BLaER1 (cell line): ENCODE data around the gene P2RY11.

ENCODE experiments used
- H3K27ac ChIP-seq: shearing (Covaris generic); formaldehyde crosslinking; 2 replicates; pipeline ENCODE4 v1.8.1; 2022
- H3K27me3 ChIP-seq: shearing (Covaris generic); formaldehyde crosslinking; 2 replicates; pipeline ENCODE4 v1.8.1; 2022
- H3K36me3 ChIP-seq: shearing (Covaris generic); formaldehyde crosslinking; 2 replicates; pipeline ENCODE4 v1.8.1; 2022
- H3K4me1 ChIP-seq: shearing (Covaris generic); formaldehyde crosslinking; 2 replicates; pipeline ENCODE4 v1.8.1; 2022
- H3K4me2 ChIP-seq: shearing (Covaris generic); formaldehyde crosslinking; 2 replicates; pipeline ENCODE4 v1.8.1; 2022
- H3K4me3 ChIP-seq: shearing (Covaris generic); formaldehyde crosslinking; 2 replicates; pipeline ENCODE4 v1.8.1; 2022
- H3K9ac ChIP-seq: shearing (Covaris generic); formaldehyde crosslinking; 2 replicates; pipeline ENCODE4 v1.8.1; 2022
- H3K9me3 ChIP-seq: shearing (Covaris generic); formaldehyde crosslinking; 2 replicates; pipeline ENCODE4 v1.8.1; 2022
- H4K20me1 ChIP-seq: shearing (Covaris generic); formaldehyde crosslinking; 2 replicates; pipeline ENCODE4 v1.8.1; 2022
- Cebpa-rat ChIP-seq: shearing (Covaris generic); IDR thresholded peaks from 2 replicates; pipeline ENCODE4 v1.8.1; 2022

Gene P2RY11

GRCh38 chr19:10112895-10113591 lies 1.6 kb downstream of the P2RY11 start:
- Histone ChIP-seq H3K9me3 (no peaks in the 10 kb centered on the region), H3K36me3 (peaks cover 84% of the 10 kb centered on the region), H3K27ac (peak overlapping the region; percentile 92), H3K9ac (peak overlapping the region; percentile 80), H3K4me1 (peaks cover 93% of the 10 kb centered on the region), H4K20me1 (peaks cover 60% of the 10 kb centered on the region), H3K4me3 (peak overlapping the region; percentile 62), H3K27me3 (no peaks in the 10 kb centered on the region), H3K4me2 (peak overlapping the region; percentile 97)
- TF ChIP-seq Cebpa-rat, result no peak

- peaks cover 66% of the 10 kb centered on the region for H4K20me1 ChIP-seq
- H3K4me3 ChIP-seq, result peak overlapping the region; percentile 62; the same call in 1 of the 2 replicates
- H3K36me3 ChIP-seq, result peaks cover 84% of the 10 kb centered on the region
- peak overlapping the region; percentile 80 for H3K9ac ChIP-seq
- H3K9me3 ChIP-seq, result no peaks in the 10 kb centered on the region
- H3K4me2 ChIP-seq, result peak overlapping the region; percentile 97
- no peaks in the 10 kb centered on the region for H3K27me3 ChIP-seq
- TF ChIP-seq Cebpa-rat, result no peak
- H3K4me1 ChIP-seq, result peaks cover 93% of the 10 kb centered on the region
- peak overlapping the region; percentile 92 for H3K27ac ChIP-seq
These were observed 2.1 kb downstream of the P2RY11 start for GRCh38 chr19:10113592-10113963.

GRCh38 chr19:10113964-10114650 lies 2.6 kb downstream of the P2RY11 start:
- H3K9ac ChIP-seq, result no peak overlapping the region
- peak overlapping the region; percentile 97 for H3K4me2 ChIP-seq
- H3K27me3 ChIP-seq, result no peaks in the 10 kb centered on the region
- H3K27ac ChIP-seq, result 0 out of 2 replicates have a peak overlapping the region, but pooled peaks have one; percentile 92
- peaks cover 93% of the 10 kb centered on the region for H3K4me1 ChIP-seq
- no peaks in the 10 kb centered on the region for H3K9me3 ChIP-seq
- H3K4me3 ChIP-seq, result no peak overlapping the region
- H3K36me3 ChIP-seq, result peaks cover 82% of the 10 kb centered on the region
- peaks cover 71% of the 10 kb centered on the region for H4K20me1 ChIP-seq
- TF ChIP-seq Cebpa-rat, result no peak

- H3K36me3 ChIP-seq, result peaks cover 75% of the 10 kb centered on the region
- H4K20me1 ChIP-seq, result peaks cover 74% of the 10 kb centered on the region
- peak overlapping the region; percentile 99; the same call in 1 of the 2 replicates for H3K4me2 ChIP-seq
- 0 out of 2 replicates have a peak overlapping the region, but pooled peaks have one; percentile 9 for H3K27ac ChIP-seq
- peaks cover 86% of the 10 kb centered on the region for H3K4me1 ChIP-seq
- no peaks in the 10 kb centered on the region for H3K27me3 ChIP-seq
- no peak for TF ChIP-seq Cebpa-rat
- H3K9me3 ChIP-seq, result no peaks in the 10 kb centered on the region
- no peak overlapping the region for H3K4me3 ChIP-seq
- H3K9ac ChIP-seq, result no peak overlapping the region
These were observed 3.3 kb downstream of the P2RY11 start for GRCh38 chr19:10114651-10115391.

- H3K9me3 ChIP-seq, result no peaks in the 10 kb centered on the region
- H4K20me1 ChIP-seq, result peaks cover 74% of the 10 kb centered on the region
- no peak overlapping the region for H3K27ac ChIP-seq
- no peaks in the 10 kb centered on the region for H3K27me3 ChIP-seq
- peak overlapping the region; percentile 99; the same call in 1 of the 2 replicates for H3K4me2 ChIP-seq
- H3K4me1 ChIP-seq, result peaks cover 86% of the 10 kb centered on the region
- H3K36me3 ChIP-seq, result peaks cover 68% of the 10 kb centered on the region
- H3K9ac ChIP-seq, result 0 out of 2 replicates have a peak overlapping the region, but pooled peaks have one; percentile 0
- TF ChIP-seq Cebpa-rat, result no peak
- no peak overlapping the region for H3K4me3 ChIP-seq
These were observed 4.0 kb downstream of the P2RY11 start for GRCh38 chr19:10115392-10116084.

- Histone ChIP-seq H3K9ac (0 out of 2 replicates have a peak overlapping the region, but pooled peaks have one; percentile 0), H3K4me2 (peak overlapping the region; percentile 99), H3K36me3 (peaks cover 61% of the 10 kb centered on the region), H4K20me1 (peaks cover 74% of the 10 kb centered on the region), H3K27me3 (no peaks in the 10 kb centered on the region), H3K9me3 (no peaks in the 10 kb centered on the region), H3K4me1 (peaks cover 86% of the 10 kb centered on the region), H3K4me3 (peak overlapping the region; percentile 11; the same call in 1 of the 2 replicates), H3K27ac (no peak overlapping the region)
- no peak for TF ChIP-seq Cebpa-rat
These were observed 4.8 kb downstream of the P2RY11 start for GRCh38 chr19:10116085-10116865.

- peak overlapping the region; percentile 30; the same call in 1 of the 2 replicates for H3K27ac ChIP-seq
- peaks cover 88% of the 10 kb centered on the region for H3K4me1 ChIP-seq
- H3K4me3 ChIP-seq, result peak overlapping the region; percentile 93; the same call in 1 of the 2 replicates
- H3K36me3 ChIP-seq, result peaks cover 59% of the 10 kb centered on the region
- no peak for TF ChIP-seq Cebpa-rat
- H3K4me2 ChIP-seq, result peak overlapping the region; percentile 99
- peaks cover 73% of the 10 kb centered on the region for H4K20me1 ChIP-seq
- no peaks in the 10 kb centered on the region for H3K9me3 ChIP-seq
- no peaks in the 10 kb centered on the region for H3K27me3 ChIP-seq
- peak overlapping the region; percentile 95; the same call in 1 of the 2 replicates for H3K9ac ChIP-seq
These were observed 5.5 kb downstream of the P2RY11 start for GRCh38 chr19:10116866-10117616.

- peak overlapping the region; percentile 94 for H3K27ac ChIP-seq
- peaks cover 88% of the 10 kb centered on the region for H3K4me1 ChIP-seq
- H3K9me3 ChIP-seq, result no peaks in the 10 kb centered on the region
- H3K4me3 ChIP-seq, result peak overlapping the region; percentile 93
- no peak for TF ChIP-seq Cebpa-rat
- H3K4me2 ChIP-seq, result peak overlapping the region; percentile 99
- no peaks in the 10 kb centered on the region for H3K27me3 ChIP-seq
- peaks cover 56% of the 10 kb centered on the region for H3K36me3 ChIP-seq
- H4K20me1 ChIP-seq, result peaks cover 55% of the 10 kb centered on the region
- H3K9ac ChIP-seq, result peak overlapping the region; percentile 95
These were observed 7.5 kb downstream of the P2RY11 start for GRCh38 chr19:10118960-10119359.
